Tibial nerve (tissue), 4 donors: ENCODE data around the gene CACNA1E.

Source experiments
- CTCF ChIP-seq, 5 experiments: fragments of 200-600 bp in 3 of 5; fragments of 450-650 bp in 2 of 5; sonication (generic) in 3 of 5; IDR thresholded peaks; one replicate each; pipeline ENCODE4 v1.5.1; 2016 to 2019; ENCODE audit warnings: antibody characterized with exemption in 5 of 5, mild to moderate bottlenecking in 3 of 5, moderate library complexity in 2 of 5
- EP300 ChIP-seq, 2 donors: sonication (generic); formaldehyde crosslinking; IDR thresholded peaks; one replicate each; pipeline ENCODE4 v1.6.1; 2017; ENCODE audit warnings: antibody characterized with exemption in 2 of 2, mild to moderate bottlenecking in 1 of 2
- POLR2A ChIP-seq, 2 donors: fragments of 450-650 bp; IDR thresholded peaks; one replicate each; pipeline ENCODE4 v1.6.1; 2017; ENCODE audit warnings: antibody characterized with exemption in 2 of 2, mild to moderate bottlenecking in 2 of 2, moderate library complexity in 2 of 2

GRCh38 chr1:181499825-181500224, 16.5 kb downstream of the CACNA1E start:
- no peak for TF ChIP-seq EP300 (IDR thresholded peaks at IDR 0.05)
- no peak for TF ChIP-seq POLR2A (IDR thresholded peaks at IDR 0.05)
- TF ChIP-seq CTCF (IDR thresholded peaks at IDR 0.05) = no peak
